ENCODE results near the gene ARHGEF38. TPM values are rescaled to one million over a fixed set of nuclear protein-coding genes. Genes with fewer than 3 reads are reported as not detected.

ARHGEF38 gene
- total RNA-seq, 1 donor = not detected

- TF ChIP-seq, protein P1, sequence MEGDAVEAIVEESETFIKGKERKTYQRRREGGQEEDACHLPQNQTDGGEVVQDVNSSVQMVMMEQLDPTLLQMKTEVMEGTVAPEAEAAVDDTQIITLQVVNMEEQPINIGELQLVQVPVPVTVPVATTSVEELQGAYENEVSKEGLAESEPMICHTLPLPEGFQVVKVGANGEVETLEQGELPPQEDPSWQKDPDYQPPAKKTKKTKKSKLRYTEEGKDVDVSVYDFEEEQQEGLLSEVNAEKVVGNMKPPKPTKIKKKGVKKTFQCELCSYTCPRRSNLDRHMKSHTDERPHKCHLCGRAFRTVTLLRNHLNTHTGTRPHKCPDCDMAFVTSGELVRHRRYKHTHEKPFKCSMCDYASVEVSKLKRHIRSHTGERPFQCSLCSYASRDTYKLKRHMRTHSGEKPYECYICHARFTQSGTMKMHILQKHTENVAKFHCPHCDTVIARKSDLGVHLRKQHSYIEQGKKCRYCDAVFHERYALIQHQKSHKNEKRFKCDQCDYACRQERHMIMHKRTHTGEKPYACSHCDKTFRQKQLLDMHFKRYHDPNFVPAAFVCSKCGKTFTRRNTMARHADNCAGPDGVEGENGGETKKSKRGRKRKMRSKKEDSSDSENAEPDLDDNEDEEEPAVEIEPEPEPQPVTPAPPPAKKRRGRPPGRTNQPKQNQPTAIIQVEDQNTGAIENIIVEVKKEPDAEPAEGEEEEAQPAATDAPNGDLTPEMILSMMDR (IDR thresholded peaks at IDR 0.05; ENCODE audit: insufficient read depth, low read length) = no peak
- DNase-seq (ENCODE audit: low read depth) = no peak
- no peak overlapping the region for H3K4me3 ChIP-seq (ENCODE audit: low read depth, low read length)
Measured at GRCh38 chr4:105543346-105543745, 9.1 kb upstream of the ARHGEF38 start.

GRCh38 chr4:105543881-105544280, 8.5 kb upstream of the ARHGEF38 start:
- no peak for DNase-seq (ENCODE audit: low read depth)
- H3K4me3 ChIP-seq (ENCODE audit: low read depth, low read length) = no peak overlapping the region
- TF ChIP-seq, protein P1 (IDR thresholded peaks at IDR 0.05; ENCODE audit: insufficient read depth, low read length) = no peak

DNA sequence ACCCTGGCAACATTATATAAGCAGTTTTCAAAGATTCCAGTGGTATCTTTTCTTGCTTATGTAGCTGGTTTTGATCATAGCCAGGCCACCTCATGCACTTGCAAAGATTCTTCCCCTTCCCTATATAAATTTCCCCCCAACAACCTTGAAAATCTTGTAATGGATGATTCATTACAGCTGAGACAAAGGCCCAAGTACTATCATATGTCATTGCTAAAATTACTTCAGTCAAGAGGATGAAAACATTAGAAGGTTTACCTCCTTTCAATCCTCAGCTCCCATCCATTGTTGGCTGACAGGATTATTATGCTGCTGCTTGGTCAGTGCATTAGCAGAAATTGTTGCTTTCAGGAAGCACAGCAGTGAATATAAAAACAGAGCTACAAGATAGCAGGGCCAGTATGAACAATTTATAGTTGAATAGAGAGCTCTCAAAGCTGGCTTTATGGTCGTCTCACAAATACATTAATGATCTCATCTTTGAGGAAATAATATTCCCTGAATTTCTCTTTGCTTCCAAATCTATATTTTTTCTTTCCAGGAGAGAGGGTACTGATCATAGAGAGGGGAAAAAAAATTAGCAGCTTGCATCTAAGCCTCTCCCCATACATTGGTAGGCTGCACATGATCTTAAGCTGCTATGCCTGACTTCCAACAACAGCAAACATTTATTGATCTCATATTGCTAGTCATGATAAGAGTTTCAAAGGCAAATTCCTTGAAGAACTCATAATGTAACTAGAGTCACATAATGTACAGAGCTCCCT, 7.7 kb upstream of the ARHGEF38 start:
- no peak overlapping the region for H3K4me3 ChIP-seq (ENCODE audit: low read depth, low read length)
- DNase-seq (ENCODE audit: low read depth) = no peak
- TF ChIP-seq, protein P1 (IDR thresholded peaks at IDR 0.05; ENCODE audit: insufficient read depth, low read length) = no peak

DNA sequence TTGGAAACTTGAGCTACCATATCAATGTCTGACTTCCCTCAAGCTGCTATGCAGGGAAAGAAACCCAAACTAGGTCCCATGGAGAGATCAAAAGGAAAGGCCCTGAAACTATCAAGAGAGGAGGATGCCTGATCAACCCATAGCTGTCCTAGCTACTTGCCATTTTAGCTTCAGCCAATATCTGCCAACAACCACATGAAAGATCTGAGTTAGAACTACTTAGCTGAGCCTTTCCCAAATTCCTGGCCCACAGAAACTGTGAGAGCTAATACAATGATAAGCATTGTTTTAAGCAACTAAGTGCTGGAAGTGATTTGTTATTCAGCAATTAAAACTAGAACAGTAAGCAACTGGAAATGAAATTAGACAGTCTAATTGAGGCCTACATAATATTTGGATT, 6.3 kb upstream of the ARHGEF38 start:
- DNase-seq (ENCODE audit: low read depth) = no peak
- TF ChIP-seq, protein P1 (IDR thresholded peaks at IDR 0.05; ENCODE audit: insufficient read depth, low read length) = no peak
- no peak overlapping the region for H3K4me3 ChIP-seq (ENCODE audit: low read depth, low read length)

GRCh38 chr4:105547769-105548168, 4.7 kb upstream of the ARHGEF38 start:
- H3K4me3 ChIP-seq (ENCODE audit: low read depth, low read length) = no peak overlapping the region
- DNase-seq (ENCODE audit: low read depth) = no peak
- TF ChIP-seq, protein P1 (IDR thresholded peaks at IDR 0.05; ENCODE audit: insufficient read depth, low read length) = no peak

DNA sequence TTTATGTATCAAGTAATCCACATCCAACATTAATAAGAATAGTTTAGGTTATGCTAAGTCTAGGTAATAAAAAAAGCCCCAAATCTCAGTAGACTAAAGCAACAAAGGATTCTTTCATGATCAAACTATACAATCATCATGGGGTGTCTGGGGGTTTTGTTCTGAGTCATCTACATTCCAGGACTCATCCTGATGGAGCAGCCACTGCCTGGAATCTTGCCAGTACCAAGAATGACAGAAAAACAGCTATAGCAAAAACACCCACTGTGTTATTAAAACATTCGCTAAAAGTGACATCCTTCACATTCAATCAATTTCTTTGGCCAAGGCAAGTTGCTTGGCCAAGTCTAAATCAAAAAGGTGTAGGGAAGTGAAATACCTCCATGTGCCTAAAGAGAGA, 3.9 kb upstream of the ARHGEF38 start:
- no peak overlapping the region for H3K4me3 ChIP-seq (ENCODE audit: low read depth, low read length)
- TF ChIP-seq, protein P1 (IDR thresholded peaks at IDR 0.05; ENCODE audit: insufficient read depth, low read length) = no peak
- DNase-seq (ENCODE audit: low read depth) = no peak

- TF ChIP-seq, protein P1 (IDR thresholded peaks at IDR 0.05; ENCODE audit: insufficient read depth, low read length) = no peak
- DNase-seq (ENCODE audit: low read depth) = no peak
- H3K4me3 ChIP-seq (ENCODE audit: low read depth, low read length) = no peak overlapping the region
Measured at GRCh38 chr4:105550641-105551040, 1.8 kb upstream of the ARHGEF38 start.
